Mammary epithelial cell (primary cell): ENCODE data around the gene ZP1.

Experiments
- EZH2 ChIP-seq: IDR thresholded peaks from 2 replicates; pipeline ENCODE4 v1.6.1; 2012; ENCODE audit warnings: low read length, inconsistent platforms, borderline replicate concordance
- TF ChIP-seq, protein P1 (sequence below), 2 donors: IDR thresholded peaks in 1 of 2; conservative IDR thresholded peaks in 1 of 2; 2 replicates each; pipeline ENCODE4 v1.5.1; 2011 to 2012; ENCODE audit warnings: inconsistent platforms in 2 of 2, low read length in 2 of 2, mild to moderate bottlenecking in 2 of 2, control low read depth in 1 of 2, low read depth in 1 of 2; ENCODE audit not compliant: insufficient read depth in 1 of 2; ENCODE audit errors: extremely low read depth in 1 of 2

DNA sequence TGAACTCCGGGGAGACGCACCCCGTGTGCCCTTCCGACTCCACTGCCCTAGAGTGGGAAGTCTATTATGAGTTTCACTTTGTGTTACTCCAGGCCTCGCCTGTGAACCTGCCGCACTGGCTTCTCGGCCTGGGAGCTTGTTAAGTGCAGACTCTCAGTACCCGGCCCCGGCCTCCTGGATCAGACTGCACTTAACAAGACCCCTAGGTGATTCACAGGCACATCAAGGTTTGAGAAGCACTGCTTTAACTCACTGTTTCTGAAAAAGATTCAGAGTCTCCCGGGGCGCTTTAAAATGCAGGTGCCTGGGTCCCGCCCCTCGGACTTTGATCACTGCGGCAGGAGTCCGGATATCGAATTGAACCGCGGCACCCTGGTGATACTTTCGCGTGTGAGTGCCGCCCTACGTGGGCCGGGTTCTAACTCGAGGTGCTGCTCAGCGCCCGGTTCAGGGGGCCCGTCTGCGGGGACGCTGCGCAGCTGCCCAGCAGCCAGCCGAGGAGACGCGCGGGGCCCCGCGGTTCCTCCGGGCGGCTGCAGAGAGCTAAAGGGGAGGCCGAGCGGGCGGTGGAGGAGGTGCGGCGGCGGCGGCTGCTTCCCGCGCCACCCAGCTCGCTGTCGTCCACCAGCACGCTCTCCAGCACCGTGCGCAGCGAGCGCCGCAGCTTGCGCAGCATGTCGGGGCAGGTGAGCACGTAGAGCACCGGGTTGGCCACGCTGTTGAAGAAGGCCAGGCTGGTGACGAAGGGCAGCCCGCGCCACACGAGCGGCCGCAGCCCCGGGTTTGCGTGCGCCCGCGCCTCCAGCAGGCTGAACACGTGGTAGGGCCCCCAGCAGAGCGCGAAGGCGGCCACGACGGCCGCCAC lies 15.0 kb upstream of the ZP1 start:
- TF ChIP-seq, protein P1, sequence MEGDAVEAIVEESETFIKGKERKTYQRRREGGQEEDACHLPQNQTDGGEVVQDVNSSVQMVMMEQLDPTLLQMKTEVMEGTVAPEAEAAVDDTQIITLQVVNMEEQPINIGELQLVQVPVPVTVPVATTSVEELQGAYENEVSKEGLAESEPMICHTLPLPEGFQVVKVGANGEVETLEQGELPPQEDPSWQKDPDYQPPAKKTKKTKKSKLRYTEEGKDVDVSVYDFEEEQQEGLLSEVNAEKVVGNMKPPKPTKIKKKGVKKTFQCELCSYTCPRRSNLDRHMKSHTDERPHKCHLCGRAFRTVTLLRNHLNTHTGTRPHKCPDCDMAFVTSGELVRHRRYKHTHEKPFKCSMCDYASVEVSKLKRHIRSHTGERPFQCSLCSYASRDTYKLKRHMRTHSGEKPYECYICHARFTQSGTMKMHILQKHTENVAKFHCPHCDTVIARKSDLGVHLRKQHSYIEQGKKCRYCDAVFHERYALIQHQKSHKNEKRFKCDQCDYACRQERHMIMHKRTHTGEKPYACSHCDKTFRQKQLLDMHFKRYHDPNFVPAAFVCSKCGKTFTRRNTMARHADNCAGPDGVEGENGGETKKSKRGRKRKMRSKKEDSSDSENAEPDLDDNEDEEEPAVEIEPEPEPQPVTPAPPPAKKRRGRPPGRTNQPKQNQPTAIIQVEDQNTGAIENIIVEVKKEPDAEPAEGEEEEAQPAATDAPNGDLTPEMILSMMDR (conservative IDR thresholded peaks at IDR 0.05 in 1 of 2, IDR thresholded peaks at IDR 0.05 in 1 of 2; ENCODE audit: extremely low read depth in 1 of 2, insufficient read depth in 1 of 2, low read depth in 1 of 2, low read length in 2 of 2), result no peak
- TF ChIP-seq EZH2, result no peak
